GM12878 (cell line): ENCODE data around the gene TIMP3. TPM values are rescaled to one million over a fixed set of nuclear protein-coding genes. Genes with fewer than 3 reads are reported as not detected.

Experiments used
- ATAC-seq: fragments of 200-7000 bp; cut with Tn5 transposase; 3 replicates; pipeline ENCODE4 v1.9.1; 2020; ENCODE audit warnings: mild to moderate bottlenecking, moderate library complexity
- BruUV-seq: library from RNA; stranded (reverse); fragments of 400-500 nt; replicated peaks from 2 replicates; lab custom pipeline; 2021; lab: Mats Ljungman, UMichigan
- CTCF ChIA-PET: fragments of 300-600 bp; sonication (Branson Sonifier 250); formaldehyde crosslinking; extraction: SDS; loops from one replicate; lab custom pipeline; 2021; ENCODE audit warnings: inconsistent platforms; lab: Yijun Ruan, JAX
- POLR2A ChIA-PET: fragments of 350-600 bp; formaldehyde crosslinking; extraction: SDS; loops from one replicate; lab custom pipeline; 2021; ENCODE audit warnings: inconsistent platforms; lab: Charles Lee
- RAD21 ChIA-PET: fragments of 300-600 bp; sonication (Branson Sonifier 250); formaldehyde crosslinking; loops from one replicate; lab custom pipeline; 2023; ENCODE audit warnings: antibody characterized with exemption; ENCODE audit not compliant: unreplicated experiment; lab: Charles Lee
- SMC1A ChIA-PET: fragments of 300-600 bp; sonication (Branson Sonifier 250); formaldehyde crosslinking; loops from one replicate; lab custom pipeline; 2023; ENCODE audit not compliant: unreplicated experiment, uncharacterized antibody; lab: Charles Lee
- DNase-seq: peaks from one replicate; pipeline ENCODE4 v3.0.0-alpha.2; 2011; ENCODE audit warnings: low read depth, low spot score
- FAIRE-seq: peaks from 3 replicates; lab custom pipeline; 2011; peaks lifted over from hg19 to GRCh38; lab: Jason Lieb, UNC
- H2AFZ ChIP-seq: 2 replicates; pipeline ENCODE4 v1.6.0; 2011; ENCODE audit warnings: low read depth, low read length, control low read depth; ENCODE audit not compliant: control insufficient read depth
- H3K27ac ChIP-seq: 2 replicates; pipeline ENCODE4 v1.5.1; 2011; ENCODE audit warnings: control low read depth; ENCODE audit not compliant: control insufficient read depth, insufficient read depth
- H3K27me3 ChIP-seq, 2 experiments: replicated peaks in 1 of 2; 2 replicates each; pipeline versions ENCODE4 v1.6.0 to v1.6.1; 2011; ENCODE audit warnings: low read length in 1 of 2; ENCODE audit not compliant: control insufficient read depth in 2 of 2, insufficient read depth in 2 of 2
- H3K36me3 ChIP-seq, 2 experiments: 2 replicates each; pipeline ENCODE4 v1.5.1; 2011; ENCODE audit warnings: low read length in 1 of 2; ENCODE audit not compliant: control insufficient read depth in 2 of 2, insufficient read depth in 2 of 2
- H3K4me1 ChIP-seq: 2 replicates; pipeline ENCODE4 v1.6.1; 2011; ENCODE audit warnings: mild to moderate bottlenecking, low read length, moderate library complexity, mixed read lengths; ENCODE audit not compliant: control insufficient read depth, insufficient read depth
- H3K4me2 ChIP-seq: 2 replicates; pipeline ENCODE4 v1.6.0; 2011; ENCODE audit warnings: control low read depth; ENCODE audit not compliant: control insufficient read depth, insufficient read depth
- H3K4me3 ChIP-seq: fragments of 200-600 bp; sonication (generic); 2 replicates; pipeline ENCODE4 v1.5.1; 2016
- H3K79me2 ChIP-seq: 2 replicates; pipeline ENCODE4 v1.6.0; 2011; ENCODE audit warnings: low read length; ENCODE audit not compliant: control insufficient read depth, insufficient read depth
- H3K9ac ChIP-seq: 2 replicates; pipeline ENCODE4 v1.8.0; 2011; ENCODE audit warnings: low read length, control low read depth, mixed read lengths; ENCODE audit not compliant: control insufficient read depth, insufficient read depth
- H3K9me3 ChIP-seq: replicated peaks from 3 replicates; pipeline ENCODE4 v1.5.1; 2011; ENCODE audit warnings: mild to moderate bottlenecking, low read length; ENCODE audit not compliant: control insufficient read depth, insufficient read depth
- H4K20me1 ChIP-seq: 2 replicates; pipeline ENCODE4 v1.6.0; 2011; ENCODE audit not compliant: control insufficient read depth, insufficient read depth
- BACH1 ChIP-seq: fragments of 450-650 bp; IDR thresholded peaks from 2 replicates; pipeline ENCODE4 v1.6.1; 2017; ENCODE audit warnings: mild to moderate bottlenecking, borderline replicate concordance
- CHD2 ChIP-seq: IDR thresholded peaks from 2 replicates; pipeline ENCODE4 v1.6.1; 2011; ENCODE audit warnings: low read depth, low read length, improper control_type of control experiment, borderline replicate concordance
- EP300 ChIP-seq, 2 experiments: fragments of 150-350 bp in 1 of 2; IDR thresholded peaks; 2 replicates each; pipeline ENCODE4 v1.6.1; 2011 to 2012; ENCODE audit warnings: low read depth in 2 of 2, low read length in 2 of 2, borderline replicate concordance in 1 of 2, improper control_type of control experiment in 1 of 2, inconsistent platforms in 1 of 2; ENCODE audit not compliant: control insufficient read depth in 1 of 2
- ETV6 ChIP-seq, 2 experiments: fragments of 450-650 bp in 1 of 2; IDR thresholded peaks in 1 of 2; conservative IDR thresholded peaks in 1 of 2; 2 replicates each; pipeline ENCODE4 v1.6.1; 2014; ENCODE audit warnings: antibody characterized with exemption in 1 of 2, borderline replicate concordance in 1 of 2, low read depth in 1 of 2, mild to moderate bottlenecking in 1 of 2, moderate library complexity in 1 of 2
- MTA2 ChIP-seq: fragments of 450-650 bp; IDR thresholded peaks from 2 replicates; pipeline ENCODE4 v1.6.1; 2016; ENCODE audit warnings: low read depth, mild to moderate bottlenecking, moderate library complexity
- PRDM15 ChIP-seq: fragments of 450-650 bp; formaldehyde crosslinking; IDR thresholded peaks from 2 replicates; pipeline ENCODE4 v1.4.0; 2020; ENCODE audit warnings: mild to moderate bottlenecking, moderate library complexity
- TCF7 ChIP-seq: IDR thresholded peaks from 2 replicates; pipeline ENCODE4 v1.6.1; 2014; ENCODE audit warnings: antibody characterized with exemption, borderline replicate concordance
- WGBS: methylation state at CpG from one replicate; pipeline ENCODE4 v1.1.6; 2016; ENCODE audit warnings: low lambda C conversion rate; ENCODE audit not compliant: insufficient replicate concordance, insufficient coverage; ENCODE audit errors: missing lambda C conversion rate; 5-methylcytosine and 5-hydroxymethylcytosine counted together
- in situ Hi-C: fragments of 300-500 bp; cut with MboI; formaldehyde crosslinking; loops from 9 replicates; pipeline ENCODE4 v1.14.3; 2018; ENCODE audit warnings: mixed read lengths
- intact Hi-C: fragments of 100-400 bp; cut with micrococcal nuclease; formaldehyde crosslinking; loops from one replicate; pipeline ENCODE4 v1.14.2; 2022; ENCODE audit not compliant: unreplicated experiment
- polyA plus RNA-seq, 11 experiments: library from polyadenylated mRNA; depleted of rRNA in 4 of 11; unstranded in 6 of 11; stranded (reverse) in 5 of 11; fragments of >200 nt; fragmentation: Nextera tagmentation in 4 of 11; fragmentation: Illumina TruSeq in 1 of 11; extraction: Ambion mirVana in 4 of 11; extraction: Trizol in 1 of 11; gene quantifications; 1 replicate in 1 of 11; 2 replicates in 10 of 11; pipeline versions ENCODE4 v1.2.1 to v1.2.3, GENCODE V29; 2011 to 2016; ENCODE audit warnings: inconsistent platforms in 2 of 11, missing spikeins in 2 of 11, low read depth in 1 of 11
- total RNA-seq, 4 experiments: library from RNA; depleted of rRNA in 3 of 4; stranded (reverse); fragments of >200 nt in 3 of 4; fragmentation: Illumina TruSeq in 1 of 4; extraction: Trizol in 1 of 4; gene quantifications; 2 replicates each; pipeline versions ENCODE4 v1.2.1 to v1.2.3, GENCODE V29; 2013 to 2021

TIMP3 gene
- total and polyA plus RNA-seq, 10 of the 15 experiments (the other 5 are each of a cell fraction or from before 2014, with no cell fraction given) = 0.01 to 0.74 (median 0.27) TPM; not detected in 5

DNA sequence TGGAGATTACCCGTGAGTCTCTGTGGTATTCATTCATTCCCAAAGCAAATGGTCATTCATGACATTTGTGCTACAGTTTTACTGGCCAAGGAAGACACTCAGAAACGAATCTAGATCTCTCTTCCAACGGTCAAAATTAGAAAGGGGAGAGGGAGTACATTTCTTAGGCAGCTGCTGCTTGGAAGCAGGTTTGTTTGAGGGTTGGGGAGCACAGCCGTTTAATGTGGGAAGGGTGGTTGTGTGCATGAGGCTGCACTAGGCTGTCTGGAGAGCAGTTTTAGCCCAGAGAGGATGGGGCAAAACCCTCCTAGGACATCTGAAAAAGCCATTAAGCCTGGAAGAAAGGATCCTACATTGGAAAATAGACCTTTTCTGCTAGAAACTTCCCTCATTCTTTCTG, 29.7 kb upstream of the TIMP3 start:
- FAIRE-seq (no peak), ATAC-seq (no peak), DNase-seq (no peak)
- in situ Hi-C loops = no loop called here
- Histone ChIP-seq H3K27ac (no peak overlapping the region), H3K27me3 (no peaks in the 10 kb centered on the region), H3K4me3 (no peak overlapping the region), H3K79me2 (no peaks in the 10 kb centered on the region), H3K4me1 (no peaks in the 10 kb centered on the region), H2AFZ (no peak overlapping the region), H3K9ac (no peak overlapping the region), H3K9me3 (no peaks in the 10 kb centered on the region), H4K20me1 (no peaks in the 10 kb centered on the region), H3K4me2 (no peak overlapping the region), H3K36me3 (no peaks in the 10 kb centered on the region)
- ChIA-PET RAD21 (no interaction called here), SMC1A (no interaction called here), CTCF (no interaction called here), POLR2A (no interaction called here)
- TF ChIP-seq EP300 (IDR thresholded peaks at IDR 0.05; ENCODE audit: borderline replicate concordance in 1 of 2, control insufficient read depth in 1 of 2, low read depth in 2 of 2, low read length in 2 of 2) (no peak), PRDM15 (CRISPR knock-in tag) (no peak), TCF7 (no peak), BACH1 (no peak), CHD2 (no peak), MTA2 (no peak), ETV6 (conservative IDR thresholded peaks at IDR 0.05 in 1 of 2, IDR thresholded peaks at IDR 0.05 in 1 of 2; ENCODE audit: borderline replicate concordance in 1 of 2, low read depth in 1 of 2) (no peak)
- BruUV-seq = no TSS peak
- intact Hi-C loops = no loop called here
- WGBS = 33% methylated on average over 4 of the region's 4 CpGs
